GM12878 (cell line): ENCODE measurements around the gene ADNP2. TPM values are rescaled to one million over a fixed set of nuclear protein-coding genes. Genes with fewer than 3 reads are reported as not detected.

Source experiments
- ATAC-seq: fragments of 200-7000 bp; cut with Tn5 transposase; 3 replicates; pipeline ENCODE4 v1.9.1; 2020; ENCODE audit warnings: mild to moderate bottlenecking, moderate library complexity
- BruUV-seq: library from RNA; stranded (reverse); fragments of 400-500 nt; replicated peaks from 2 replicates; lab custom pipeline; 2021; lab: Mats Ljungman, UMichigan
- CTCF ChIA-PET: fragments of 300-600 bp; sonication (Branson Sonifier 250); formaldehyde crosslinking; extraction: SDS; loops from one replicate; lab custom pipeline; 2021; ENCODE audit warnings: inconsistent platforms; lab: Yijun Ruan, JAX
- POLR2A ChIA-PET: fragments of 350-600 bp; formaldehyde crosslinking; extraction: SDS; loops from one replicate; lab custom pipeline; 2021; ENCODE audit warnings: inconsistent platforms; lab: Charles Lee
- RAD21 ChIA-PET: fragments of 300-600 bp; sonication (Branson Sonifier 250); formaldehyde crosslinking; loops from one replicate; lab custom pipeline; 2023; ENCODE audit warnings: antibody characterized with exemption; ENCODE audit not compliant: unreplicated experiment; lab: Charles Lee
- SMC1A ChIA-PET: fragments of 300-600 bp; sonication (Branson Sonifier 250); formaldehyde crosslinking; loops from one replicate; lab custom pipeline; 2023; ENCODE audit not compliant: unreplicated experiment, uncharacterized antibody; lab: Charles Lee
- DNase-seq: peaks from one replicate; pipeline ENCODE4 v3.0.0-alpha.2; 2011; ENCODE audit warnings: low read depth, low spot score
- FAIRE-seq: peaks from 3 replicates; lab custom pipeline; 2011; peaks lifted over from hg19 to GRCh38; lab: Jason Lieb, UNC
- H2AFZ ChIP-seq: 2 replicates; pipeline ENCODE4 v1.6.0; 2011; ENCODE audit warnings: low read depth, low read length, control low read depth; ENCODE audit not compliant: control insufficient read depth
- H3K27ac ChIP-seq: 2 replicates; pipeline ENCODE4 v1.5.1; 2011; ENCODE audit warnings: control low read depth; ENCODE audit not compliant: control insufficient read depth, insufficient read depth
- H3K27me3 ChIP-seq, 2 experiments: replicated peaks in 1 of 2; 2 replicates each; pipeline versions ENCODE4 v1.6.0 to v1.6.1; 2011; ENCODE audit warnings: low read length in 1 of 2; ENCODE audit not compliant: control insufficient read depth in 2 of 2, insufficient read depth in 2 of 2
- H3K36me3 ChIP-seq, 2 experiments: 2 replicates each; pipeline ENCODE4 v1.5.1; 2011; ENCODE audit warnings: low read length in 1 of 2; ENCODE audit not compliant: control insufficient read depth in 2 of 2, insufficient read depth in 2 of 2
- H3K4me1 ChIP-seq: 2 replicates; pipeline ENCODE4 v1.6.1; 2011; ENCODE audit warnings: mild to moderate bottlenecking, low read length, moderate library complexity, mixed read lengths; ENCODE audit not compliant: control insufficient read depth, insufficient read depth
- H3K4me2 ChIP-seq: 2 replicates; pipeline ENCODE4 v1.6.0; 2011; ENCODE audit warnings: control low read depth; ENCODE audit not compliant: control insufficient read depth, insufficient read depth
- H3K4me3 ChIP-seq: fragments of 200-600 bp; sonication (generic); 2 replicates; pipeline ENCODE4 v1.5.1; 2016
- H3K79me2 ChIP-seq: 2 replicates; pipeline ENCODE4 v1.6.0; 2011; ENCODE audit warnings: low read length; ENCODE audit not compliant: control insufficient read depth, insufficient read depth
- H3K9ac ChIP-seq: 2 replicates; pipeline ENCODE4 v1.8.0; 2011; ENCODE audit warnings: low read length, control low read depth, mixed read lengths; ENCODE audit not compliant: control insufficient read depth, insufficient read depth
- H3K9me3 ChIP-seq: replicated peaks from 3 replicates; pipeline ENCODE4 v1.5.1; 2011; ENCODE audit warnings: mild to moderate bottlenecking, low read length; ENCODE audit not compliant: control insufficient read depth, insufficient read depth
- H4K20me1 ChIP-seq: 2 replicates; pipeline ENCODE4 v1.6.0; 2011; ENCODE audit not compliant: control insufficient read depth, insufficient read depth
- CBX3 ChIP-seq: fragments of 200-600 bp; sonication (generic); IDR thresholded peaks from 2 replicates; pipeline ENCODE4 v1.6.1; 2016; ENCODE audit warnings: low read depth, borderline replicate concordance
- EGR1 ChIP-seq, 2 experiments: IDR thresholded peaks; 1 replicate in 1 of 2; 2 replicates in 1 of 2; pipeline ENCODE4 v1.6.1; 2011 to 2012; ENCODE audit warnings: low read depth in 2 of 2, low read length in 2 of 2, borderline replicate concordance in 1 of 2, mild to moderate bottlenecking in 1 of 2, moderate library complexity in 1 of 2
- GABPA ChIP-seq: IDR thresholded peaks from 2 replicates; pipeline ENCODE4 v1.6.1; 2014; ENCODE audit warnings: antibody characterized with exemption, low read depth, mild to moderate bottlenecking, inconsistent platforms
- HDGF ChIP-seq: fragments of 450-650 bp; IDR thresholded peaks from 2 replicates; pipeline ENCODE4 v1.6.1; 2016; ENCODE audit warnings: antibody characterized with exemption
- MXI1 ChIP-seq: fragments of 150-350 bp; IDR thresholded peaks from 2 replicates; pipeline ENCODE4 v1.6.1; 2011; ENCODE audit warnings: low read depth, mild to moderate bottlenecking, inconsistent platforms, low read length, improper control_type of control experiment
- MYC ChIP-seq: IDR thresholded peaks from 2 replicates; pipeline ENCODE4 v1.6.1; 2011; ENCODE audit warnings: mild to moderate bottlenecking, low read length, moderate library complexity, inconsistent platforms; ENCODE audit not compliant: insufficient read depth, insufficient replicate concordance, insufficient read length, severe bottlenecking
- NFIC ChIP-seq: IDR thresholded peaks from 2 replicates; pipeline ENCODE4 v1.6.1; 2012; ENCODE audit warnings: low read depth, mild to moderate bottlenecking, inconsistent platforms, low read length, moderate library complexity
- PML ChIP-seq: IDR thresholded peaks from 2 replicates; pipeline ENCODE4 v1.6.1; 2012; ENCODE audit warnings: low read length, inconsistent platforms
- POLR2AphosphoS2 ChIP-seq: IDR thresholded peaks from 2 replicates; pipeline ENCODE4 v1.6.1; 2011; ENCODE audit warnings: low read depth, mild to moderate bottlenecking, low read length, improper control_type of control experiment, moderate library complexity
- RAD21 ChIP-seq: IDR thresholded peaks from 2 replicates; pipeline ENCODE4 v1.6.1; 2011; ENCODE audit warnings: mild to moderate bottlenecking, low read depth, low read length, moderate library complexity; ENCODE audit not compliant: insufficient read depth
- YY1 ChIP-seq: IDR thresholded peaks from 2 replicates; pipeline ENCODE4 v1.6.1; 2011; ENCODE audit warnings: low read depth, mild to moderate bottlenecking, low read length
- ZBED1 ChIP-seq: IDR thresholded peaks from 2 replicates; pipeline ENCODE4 v1.6.1; 2016; ENCODE audit warnings: borderline replicate concordance
- ZNF207 ChIP-seq: fragments of 450-650 bp; IDR thresholded peaks from 2 replicates; pipeline ENCODE4 v1.6.1; 2014; ENCODE audit warnings: antibody characterized with exemption, mild to moderate bottlenecking, borderline replicate concordance
- ZSCAN29 ChIP-seq: fragments of 450-650 bp; IDR thresholded peaks from 2 replicates; pipeline ENCODE4 v1.6.1; 2017; ENCODE audit warnings: mild to moderate bottlenecking, moderate library complexity
- WGBS: methylation state at CpG from one replicate; pipeline ENCODE4 v1.1.6; 2016; ENCODE audit warnings: low lambda C conversion rate; ENCODE audit not compliant: insufficient replicate concordance, insufficient coverage; ENCODE audit errors: missing lambda C conversion rate; 5-methylcytosine and 5-hydroxymethylcytosine counted together
- in situ Hi-C: fragments of 300-500 bp; cut with MboI; formaldehyde crosslinking; loops from 9 replicates; pipeline ENCODE4 v1.14.3; 2018; ENCODE audit warnings: mixed read lengths
- intact Hi-C: fragments of 100-400 bp; cut with micrococcal nuclease; formaldehyde crosslinking; loops from one replicate; pipeline ENCODE4 v1.14.2; 2022; ENCODE audit not compliant: unreplicated experiment
- polyA plus RNA-seq, 11 experiments: library from polyadenylated mRNA; depleted of rRNA in 4 of 11; unstranded in 6 of 11; stranded (reverse) in 5 of 11; fragments of >200 nt; fragmentation: Nextera tagmentation in 4 of 11; fragmentation: Illumina TruSeq in 1 of 11; extraction: Ambion mirVana in 4 of 11; extraction: Trizol in 1 of 11; gene quantifications; 1 replicate in 1 of 11; 2 replicates in 10 of 11; pipeline versions ENCODE4 v1.2.1 to v1.2.3, GENCODE V29; 2011 to 2016; ENCODE audit warnings: inconsistent platforms in 2 of 11, missing spikeins in 2 of 11, low read depth in 1 of 11
- total RNA-seq, 4 experiments: library from RNA; depleted of rRNA in 3 of 4; stranded (reverse); fragments of >200 nt in 3 of 4; fragmentation: Illumina TruSeq in 1 of 4; extraction: Trizol in 1 of 4; gene quantifications; 2 replicates each; pipeline versions ENCODE4 v1.2.1 to v1.2.3, GENCODE V29; 2013 to 2021

ADNP2 gene
- total and polyA plus RNA-seq, 10 of the 15 experiments (the other 5 are each of a cell fraction or from before 2014, with no cell fraction given), result 3.7 to 25.1 (median 13.0) TPM

- Histone ChIP-seq H3K27me3 (no peaks in the 10 kb centered on the region), H3K79me2 (no peaks in the 10 kb centered on the region), H4K20me1 (no peaks in the 10 kb centered on the region), H3K36me3 (no peaks in the 10 kb centered on the region), H2AFZ (no peak overlapping the region), H3K4me3 (no peak overlapping the region), H3K4me2 (no peak overlapping the region), H3K9me3 (peaks cover 3% of the 10 kb centered on the region; the same call in 2 of the 3 replicates), H3K27ac (no peak overlapping the region), H3K4me1 (no peaks in the 10 kb centered on the region), H3K9ac (no peak overlapping the region)
- no TSS peak for BruUV-seq
- FAIRE-seq, result no peak
- CTCF ChIA-PET, result interaction anchor here (0.8 to 4.6 kb wide), 3 partner anchors 11 to 87 kb away, joined by 3 to 55 read pairs (median 19); no protein-coding TSS in a partner anchor
- intact Hi-C loops (no loop called here), in situ Hi-C loops (no loop called here)
- no peak for TF ChIP-seq YY1
- TF ChIP-seq ZSCAN29, result no peak
- no peak for TF ChIP-seq MYC
- TF ChIP-seq PML, result no peak
- TF ChIP-seq HDGF, result no peak
- no peak for TF ChIP-seq ZBED1
- TF ChIP-seq POLR2AphosphoS2, result no peak
- SMC1A ChIA-PET, result interaction anchor here (0.7 to 4.7 kb wide), 2 partner anchors 32 to 87 kb away, joined by 3 to 34 read pairs; no protein-coding TSS in a partner anchor
- no peak for ATAC-seq
- 41% methylated on average over 15 of the region's 15 CpGs for WGBS
- no peak for DNase-seq
- POLR2A ChIA-PET, result no interaction called here
- RAD21 ChIA-PET, result interaction anchor here (1.3 kb wide), 1 partner anchor 88 kb away, joined by 3 read pairs; no protein-coding TSS in a partner anchor
Observed at GRCh38 chr18:80168982-80169381, 59.9 kb downstream of the ADNP2 start.

- Histone ChIP-seq H3K27me3 (no peaks in the 10 kb centered on the region), H2AFZ (no peak overlapping the region), H3K4me2 (no peak overlapping the region), H3K36me3 (no peaks in the 10 kb centered on the region), H3K4me3 (no peak overlapping the region), H3K79me2 (no peaks in the 10 kb centered on the region), H3K9ac (no peak overlapping the region), H3K4me1 (no peaks in the 10 kb centered on the region), H3K9me3 (peaks cover 3% of the 10 kb centered on the region; the same call in 2 of the 3 replicates), H4K20me1 (no peaks in the 10 kb centered on the region), H3K27ac (no peak overlapping the region)
- ChIA-PET POLR2A (no interaction called here), CTCF (interaction anchor here (2.0 to 4.6 kb wide), 6 partner anchors 12 to 87 kb away, joined by 9 to 55 read pairs (median 16); no protein-coding TSS in a partner anchor), SMC1A (interaction anchor here (0.7 to 4.7 kb wide), 8 partner anchors 10 to 90 kb away, joined by 3 to 34 read pairs (median 5); no protein-coding TSS in a partner anchor), RAD21 (interaction anchor here (1.3 to 1.7 kb wide), 3 partner anchors 22 to 87 kb away, joined by 3 to 16 read pairs (median 3); no protein-coding TSS in a partner anchor)
- ATAC-seq (no peak), FAIRE-seq (no peak), DNase-seq (no peak)
- no peak for TF ChIP-seq NFIC
- no peak for TF ChIP-seq RAD21
- TF ChIP-seq MXI1, result no peak
- TF ChIP-seq ZBED1, result no peak
- TF ChIP-seq CBX3, result no peak
- no peak for TF ChIP-seq EGR1 (IDR thresholded peaks at IDR 0.05; ENCODE audit: borderline replicate concordance in 1 of 2, low read depth in 2 of 2, low read length in 2 of 2)
- no peak for TF ChIP-seq GABPA
- TF ChIP-seq ZNF207, result no peak
- BruUV-seq, result no TSS peak
- in situ Hi-C loops (no loop called here), intact Hi-C loops (no loop called here)
- WGBS, result 65% methylated on average over 17 of the region's 17 CpGs
Observed at GRCh38 chr18:80169607-80170006, 60.5 kb downstream of the ADNP2 start.
